Measurements from ENCODE around the gene PTPRN. TPM values are rescaled to one million over a fixed set of nuclear protein-coding genes. Genes with fewer than 3 reads are reported as not detected.
A peak's percentile ranks its signal among the peaks of the same experiment; 100 is the strongest.
"Not testable (repeated sequence)": the region's sequence is repeated elsewhere in the genome, so short reads cannot be mapped to it uniquely, and the experiment has no call there.

Gene PTPRN
- total RNA-seq, 1 experiment from 2014 or later: 1.1 TPM

GRCh38 chr2:219287580-219288265, 21.5 kb downstream of the PTPRN start:
- DNase-seq (ENCODE audit: low read depth): no peak

DNA sequence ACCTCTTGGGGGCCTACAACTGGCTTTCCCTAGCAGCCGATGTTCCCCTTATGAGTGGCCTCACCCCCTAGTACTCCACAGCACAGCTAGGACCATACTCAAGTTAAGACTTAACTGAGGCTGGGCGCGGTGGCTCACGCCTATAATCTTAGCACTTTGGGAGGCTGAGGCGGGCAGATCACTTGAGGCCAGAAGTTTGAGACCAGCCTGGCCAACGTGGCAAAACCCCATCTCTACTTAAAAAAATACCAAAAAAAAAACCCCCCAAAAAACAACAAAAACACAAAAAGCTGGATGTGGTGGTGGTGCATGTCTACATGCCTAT, 22.1 kb downstream of the PTPRN start:
- DNase-seq (ENCODE audit: low read depth): not testable (repeated sequence)

GRCh38 chr2:219286436-219287115, 22.6 kb downstream of the PTPRN start:
- peak; percentile 57 for DNase-seq (ENCODE audit: low read depth)

DNA sequence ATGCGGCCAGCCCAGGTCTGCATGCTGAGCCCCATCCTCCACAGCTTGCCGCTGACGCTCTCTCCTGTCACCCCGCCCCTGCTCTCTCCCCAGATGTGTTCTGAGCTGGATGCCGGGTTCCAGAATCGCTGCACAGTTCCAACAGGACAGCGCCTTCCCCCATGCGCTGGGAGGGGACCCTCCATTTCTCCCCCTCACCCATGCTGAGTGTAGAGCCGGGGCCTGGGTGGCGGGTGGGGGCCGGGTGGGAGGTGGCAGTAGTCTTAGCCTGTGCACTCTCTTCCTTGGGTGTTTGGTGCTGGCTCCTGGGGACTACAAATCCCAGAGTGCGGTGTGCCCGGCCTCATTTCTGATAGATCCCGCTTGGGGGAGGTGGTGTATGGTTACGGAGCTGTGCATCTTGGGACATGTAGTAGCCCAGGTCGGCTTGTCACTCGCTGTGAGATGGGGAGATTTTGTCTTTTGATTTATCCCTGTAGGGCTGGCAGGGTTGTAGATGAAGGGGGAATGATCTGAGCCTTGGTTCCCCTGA, 23.2 kb downstream of the PTPRN start:
- DNase-seq (ENCODE audit: low read depth): no peak

GRCh38 chr2:219285373-219285735, 23.8 kb downstream of the PTPRN start:
- no peak for DNase-seq (ENCODE audit: low read depth)

GRCh38 chr2:219284501-219285372, 24.5 kb downstream of the PTPRN start:
- no peak for DNase-seq (ENCODE audit: low read depth)

DNA sequence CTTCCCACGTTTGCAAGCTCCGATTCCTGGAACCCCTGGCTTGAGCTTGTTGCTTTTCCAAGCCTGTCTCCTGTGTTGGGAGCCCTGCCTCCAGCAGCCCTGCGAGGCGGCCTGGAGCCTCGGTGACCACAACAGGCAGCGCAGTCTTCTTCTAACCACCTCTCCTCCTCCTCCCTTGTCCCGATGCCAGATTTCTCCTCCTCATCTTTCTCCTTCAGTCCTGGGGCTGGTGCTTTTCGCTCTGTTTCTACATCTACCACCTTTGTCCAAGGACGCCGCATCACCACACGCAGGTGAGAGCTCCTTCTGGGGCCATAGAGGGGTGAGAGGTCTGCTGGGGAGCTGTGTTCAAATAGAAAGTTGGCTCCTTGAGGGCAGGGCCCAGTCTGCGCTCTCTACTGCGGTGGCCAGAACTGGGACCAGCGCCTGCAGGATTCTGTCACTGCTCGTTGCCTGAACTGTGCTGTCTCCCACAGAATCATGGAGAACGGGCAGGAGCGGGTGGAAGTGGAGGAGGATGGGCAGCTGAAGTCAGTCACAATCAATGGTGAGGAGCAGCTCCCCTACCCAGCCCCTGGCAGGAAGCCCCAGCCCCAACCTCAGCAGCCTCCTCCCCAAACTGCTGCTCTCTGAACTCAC, 26.1 kb downstream of the PTPRN start:
- DNase-seq (ENCODE audit: low read depth): no peak

DNA sequence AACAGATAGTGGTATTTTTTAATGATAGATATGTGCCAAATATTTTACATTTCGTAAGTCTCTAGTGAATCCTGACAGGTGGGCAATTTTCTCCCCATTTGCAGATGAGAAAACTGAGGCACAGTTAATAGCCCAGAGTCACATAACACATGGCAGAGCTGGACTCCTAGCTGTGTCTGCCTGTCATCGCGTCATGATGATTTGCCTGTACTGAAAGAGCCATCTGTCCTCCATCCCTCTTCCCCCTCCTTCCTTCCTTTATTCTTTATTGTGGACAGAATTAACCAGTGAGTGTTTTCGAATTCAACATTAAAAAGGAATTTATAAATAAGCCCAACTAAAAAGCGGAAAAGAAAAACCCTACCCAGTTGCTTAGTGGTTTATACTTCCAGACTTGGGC, 26.8 kb downstream of the PTPRN start:
- DNase-seq (ENCODE audit: low read depth): no peak

DNA sequence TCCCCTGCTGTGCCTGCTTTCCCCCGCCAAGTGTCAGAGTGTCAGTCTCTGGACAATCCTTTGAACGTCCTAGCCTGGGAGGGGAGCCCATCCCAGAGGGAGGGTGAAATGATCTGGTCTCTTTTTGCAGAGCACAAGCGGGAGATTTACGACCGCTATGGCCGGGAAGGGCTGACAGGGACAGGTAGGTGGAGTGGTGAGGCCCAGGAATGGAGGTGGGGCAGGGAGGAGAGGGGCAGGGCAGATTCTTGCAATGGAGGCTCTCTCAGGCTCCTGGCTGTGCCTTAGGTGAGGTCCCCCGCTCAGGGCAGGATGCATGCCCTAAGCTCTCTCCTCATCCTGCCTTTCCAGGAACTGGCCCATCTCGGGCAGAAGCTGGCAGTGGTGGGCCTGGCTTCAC, 27.6 kb downstream of the PTPRN start:
- DNase-seq (ENCODE audit: low read depth): no peak

DNA sequence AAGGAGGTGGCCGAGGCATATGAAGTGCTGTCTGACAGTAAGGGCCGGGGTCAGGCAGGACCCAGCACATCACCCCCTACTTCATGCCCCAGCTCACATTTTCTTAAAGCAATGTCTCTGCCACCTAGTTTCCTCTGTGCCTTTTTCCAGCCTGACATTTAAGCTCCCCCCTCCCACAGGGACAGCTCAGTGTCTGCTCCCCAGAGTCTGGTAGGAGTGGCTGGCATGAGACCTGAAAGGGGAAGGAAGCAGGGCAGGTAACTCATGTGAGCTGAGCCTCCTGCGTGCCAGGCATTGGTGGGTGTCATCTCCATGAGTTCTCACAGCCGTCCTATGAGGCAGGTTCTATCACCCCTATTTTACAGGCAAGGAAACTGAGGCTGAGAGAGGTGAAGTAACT, 28.6 kb downstream of the PTPRN start:
- no peak for DNase-seq (ENCODE audit: low read depth)

DNA sequence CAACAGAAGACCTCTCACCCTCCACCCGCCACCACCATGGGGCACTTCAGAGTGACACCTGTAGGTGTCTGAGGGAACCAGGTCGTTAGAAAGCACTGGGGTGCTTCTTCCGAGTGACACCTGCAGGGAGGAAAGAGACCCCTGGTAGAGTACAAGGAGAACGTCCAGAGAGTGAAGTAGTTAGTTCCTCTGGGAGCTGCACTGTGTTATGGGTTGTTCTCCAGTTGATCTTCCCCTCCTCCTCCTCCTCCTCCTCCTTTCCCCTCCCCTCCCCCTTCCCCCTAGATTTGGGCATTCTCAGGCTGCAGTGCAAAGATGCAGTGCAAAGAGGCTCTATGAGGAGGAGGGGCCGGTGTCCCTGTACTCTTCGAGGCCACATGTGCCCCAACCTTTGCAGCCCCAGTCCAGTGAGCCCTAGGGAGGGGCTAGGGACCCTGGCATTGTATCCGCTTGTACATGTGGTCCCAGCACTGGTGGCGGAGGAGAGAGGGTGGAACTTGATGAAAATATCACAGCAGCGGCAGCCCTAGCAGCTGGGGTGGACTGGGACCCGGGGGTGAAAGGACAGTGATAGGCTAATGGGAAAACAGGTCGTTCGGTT, 29.2 kb downstream of the PTPRN start:
- DNase-seq (ENCODE audit: low read depth): no peak

DNA sequence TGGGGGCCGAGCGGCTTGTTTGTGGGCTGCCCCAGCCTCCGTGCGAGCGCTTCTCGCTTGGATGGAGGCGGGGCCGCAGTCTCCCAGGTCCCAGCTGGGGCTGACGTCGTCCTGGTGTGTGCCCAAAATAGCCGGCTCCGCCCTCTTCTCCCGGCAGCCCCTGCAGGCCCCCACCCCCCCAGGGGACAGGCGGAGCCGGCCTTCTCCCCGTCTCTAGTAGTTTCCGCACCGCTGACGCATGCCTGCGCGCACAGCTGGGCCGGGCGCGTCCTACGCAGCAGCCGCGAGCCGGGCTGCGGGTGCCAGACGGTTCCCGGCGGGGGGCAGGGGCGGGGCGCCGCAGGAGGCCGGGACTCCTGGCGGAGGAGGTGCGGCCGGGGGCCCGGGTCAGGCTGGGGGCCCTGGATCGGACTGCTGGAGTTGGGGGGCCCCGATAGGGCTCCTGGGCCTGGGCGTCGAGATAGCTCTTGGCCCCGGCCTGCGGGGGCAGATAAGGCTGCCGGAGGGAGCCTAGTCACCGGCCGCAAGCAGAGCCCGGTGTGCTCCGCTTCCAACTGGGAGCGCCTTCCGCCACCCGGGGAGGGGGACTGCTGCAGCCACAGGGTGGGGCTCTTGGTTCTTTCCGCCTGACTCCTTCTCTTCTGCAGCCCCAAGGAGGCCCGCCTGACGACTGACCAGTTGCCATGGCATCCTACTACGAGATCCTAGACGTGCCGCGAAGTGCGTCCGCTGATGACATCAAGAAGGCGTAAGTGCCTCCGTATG, 29.9 kb downstream of the PTPRN start, which contains the start of gene DNAJB2:
Gene DNAJB2, plus strand, starts transcription at position 216 of the 765 bp plus-strand sequence. Its CDS starts 468 bp downstream, at position 684.
- DNase-seq (ENCODE audit: low read depth): peak; percentile 99

GRCh38 chr2:219278655-219279150, 30.5 kb downstream of the PTPRN start:
- no peak for DNase-seq (ENCODE audit: low read depth)

DNA sequence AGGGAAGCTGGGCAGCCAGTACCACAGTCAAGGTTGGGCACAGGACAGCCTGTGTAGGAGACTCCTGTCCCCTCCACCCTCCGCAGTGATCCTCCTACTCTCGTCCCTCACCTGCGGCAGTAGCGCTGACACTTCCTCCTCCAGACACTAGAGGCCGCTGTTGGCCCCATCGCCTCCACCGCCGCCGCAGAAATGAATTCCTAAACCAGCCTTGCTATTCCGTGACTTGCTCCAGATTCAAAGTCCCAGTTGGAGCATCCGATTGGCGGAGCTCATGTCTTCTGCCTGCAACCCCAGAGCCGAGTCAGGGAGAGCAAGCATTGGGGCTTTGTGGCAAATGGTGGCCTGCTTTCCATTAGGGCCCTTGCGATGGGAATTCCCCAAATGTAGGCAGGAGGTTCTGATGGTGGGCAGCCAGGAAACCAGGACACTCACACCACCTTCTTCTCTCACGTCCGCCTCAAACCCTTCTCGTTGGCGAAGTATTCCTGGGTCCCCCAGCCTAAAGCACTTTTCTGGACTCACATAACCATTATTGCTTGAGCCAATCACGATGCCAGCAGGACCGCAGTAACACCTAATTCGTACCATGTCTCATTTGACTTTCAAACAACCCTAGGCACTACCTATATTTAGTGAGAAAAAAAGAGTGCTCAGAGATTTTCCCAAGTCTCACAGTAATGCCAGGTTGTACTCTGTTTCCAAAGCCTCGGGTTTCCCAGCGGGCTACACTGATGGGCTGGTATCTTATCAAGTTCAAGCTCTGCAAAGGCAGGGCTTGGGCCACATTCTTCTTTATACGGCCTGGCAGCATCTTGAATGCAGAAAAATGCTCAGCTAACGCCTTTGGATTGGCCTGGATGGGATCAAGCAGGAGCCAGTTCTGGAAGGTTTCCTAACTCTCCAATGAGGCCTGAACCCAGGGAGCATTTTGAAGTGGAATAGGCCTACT, 31.2 kb downstream of the PTPRN start:
- DNase-seq (ENCODE audit: low read depth): peak; percentile 78

- DNase-seq (ENCODE audit: low read depth): peak; percentile 96
Observed at GRCh38 chr2:219274361-219274921, 34.8 kb downstream of the PTPRN start.

DNA sequence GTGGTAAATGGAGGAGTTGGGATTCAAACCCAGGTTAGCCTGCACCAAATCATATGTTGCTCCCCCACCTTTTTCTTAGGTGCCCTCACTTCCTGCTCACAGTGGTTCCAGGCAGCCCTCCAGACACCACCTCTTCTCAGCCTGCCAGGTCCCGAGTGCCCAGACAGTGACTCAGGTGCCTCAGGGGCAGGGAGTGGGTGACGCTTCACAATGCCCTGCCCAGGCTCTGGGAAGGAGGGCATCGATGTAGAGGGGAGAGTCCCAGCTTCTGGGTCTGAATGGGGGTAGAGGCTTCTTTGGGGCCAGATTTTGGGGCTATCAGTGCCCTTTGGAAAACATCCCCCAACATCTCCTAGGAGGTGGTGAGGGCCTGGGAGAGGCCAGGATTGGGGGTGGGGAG, 35.3 kb downstream of the PTPRN start:
- DNase-seq (ENCODE audit: low read depth): peak; percentile 95

GRCh38 chr2:219272995-219273394, 36.2 kb downstream of the PTPRN start:
- DNase-seq (ENCODE audit: low read depth): peak; percentile 87

- DNase-seq (ENCODE audit: low read depth): no peak
Observed at GRCh38 chr2:219272356-219272755, 36.8 kb downstream of the PTPRN start.

DNA sequence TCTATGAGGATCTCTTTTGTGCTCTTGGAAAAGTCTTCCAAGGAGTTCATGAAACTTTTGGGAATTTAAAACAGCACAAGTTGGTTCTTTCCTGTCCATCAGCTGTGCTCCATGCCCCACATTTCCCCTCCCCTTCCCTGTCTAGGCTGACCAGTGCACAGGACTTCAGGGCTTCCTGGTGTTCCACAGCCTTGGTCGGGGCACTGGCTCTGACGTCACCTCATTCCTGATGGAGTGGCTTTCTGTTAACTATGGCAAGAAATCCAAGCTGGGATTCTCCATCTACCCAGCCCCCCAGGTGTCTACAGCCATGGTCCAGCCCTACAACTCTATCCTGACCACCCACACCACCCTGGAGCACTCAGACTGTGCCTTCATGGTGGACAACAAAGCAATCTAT, 38.2 kb downstream of the PTPRN start:
- no peak for DNase-seq (ENCODE audit: low read depth)

Data from M059J (cell line).